ENCODE measurements around the gene VASN. TPM values are rescaled to one million over a fixed set of nuclear protein-coding genes. Genes with fewer than 3 reads are reported as not detected.

Gene VASN
- total and polyA plus RNA-seq, 10 of the 15 experiments (the other 5 are each of a cell fraction or from before 2014, with no cell fraction given): 0.02 to 0.19 (median 0.14) TPM; not detected in 6

- TF ChIP-seq E4F1 (IDR thresholded peaks at IDR 0.05; ENCODE audit: borderline replicate concordance, partially characterized antibody): no peak
- TF ChIP-seq HCFC1 (IDR thresholded peaks at IDR 0.05; ENCODE audit: low read length): no peak
- TF ChIP-seq ASH2L (IDR thresholded peaks at IDR 0.05; ENCODE audit: borderline replicate concordance, low read depth): no peak
- TF ChIP-seq PML (IDR thresholded peaks at IDR 0.05; ENCODE audit: low read length): no peak
- TF ChIP-seq NFYB (IDR thresholded peaks at IDR 0.05; ENCODE audit: insufficient read depth, low read depth, low read length): no peak
- TF ChIP-seq MLLT1 (IDR thresholded peaks at IDR 0.05): no peak
- no peak for TF ChIP-seq MTA3 (IDR thresholded peaks at IDR 0.05; ENCODE audit: borderline replicate concordance, low read length)
- no peak for TF ChIP-seq CHD4 (IDR thresholded peaks at IDR 0.05)
Observed at GRCh38 chr16:4412854-4413253, 41.2 kb downstream of the VASN start (continued).

Data from GM12878 (cell line).